Right renal pelvis (tissue), 4 donors: ENCODE data around the gene CUBN. TPM values are rescaled to one million over a fixed set of nuclear protein-coding genes. Genes with fewer than 3 reads are reported as not detected.
"Not testable (repeated sequence)": the region's sequence is repeated elsewhere in the genome, so short reads cannot be mapped to it uniquely, and the experiment has no call there.

ENCODE experiments used
- DNase-seq, 4 donors: peaks; one replicate each; pipeline ENCODE4 v3.0.0-alpha.2; 2013; ENCODE audit warnings: low read depth in 4 of 4, low spot score in 3 of 4, missing footprints in 1 of 4
- polyA plus RNA-seq, 4 donors: library from polyadenylated mRNA; unstranded; fragments of 120-200 nt; gene quantifications; one replicate each; pipeline ENCODE4 v1.2.1, GENCODE V29; 2013; ENCODE audit not compliant: insufficient read length in 4 of 4

CUBN gene
- polyA plus RNA-seq, 4 donors: 165 to 260 (median 180) TPM

GRCh38 chr10:17141504-17142229, 12.1 kb upstream of the CUBN start:
- no peak for DNase-seq

GRCh38 chr10:17140386-17140761, 10.8 kb upstream of the CUBN start:
- DNase-seq: no peak

- no peak for DNase-seq
Observed at GRCh38 chr10:17138460-17139042, 8.9 kb upstream of the CUBN start.

GRCh38 chr10:17134737-17135260, 5.2 kb upstream of the CUBN start:
- DNase-seq: no peak

GRCh38 chr10:17134282-17134681, 4.7 kb upstream of the CUBN start:
- no peak for DNase-seq

GRCh38 chr10:17128261-17128660, 1.4 kb downstream of the CUBN start:
- DNase-seq: no peak

GRCh38 chr10:17126327-17126726, 3.3 kb downstream of the CUBN start:
- no peak for DNase-seq

GRCh38 chr10:17125206-17125893, 4.3 kb downstream of the CUBN start:
- no peak for DNase-seq

- DNase-seq: no peak
Observed at GRCh38 chr10:17123961-17124360, 5.7 kb downstream of the CUBN start.

- no peak for DNase-seq
Observed at GRCh38 chr10:17122726-17123661, 6.6 kb downstream of the CUBN start.

- DNase-seq: no peak
Observed at GRCh38 chr10:17122052-17122451, 7.6 kb downstream of the CUBN start.

- DNase-seq: no peak
Observed at GRCh38 chr10:17120694-17121093, 8.9 kb downstream of the CUBN start.

GRCh38 chr10:17119845-17120244, 9.8 kb downstream of the CUBN start:
- no peak for DNase-seq

GRCh38 chr10:17116193-17116592, 13.4 kb downstream of the CUBN start:
- DNase-seq: no peak

GRCh38 chr10:17115683-17116082, 13.9 kb downstream of the CUBN start:
- no peak for DNase-seq

- not testable (repeated sequence) for DNase-seq
Observed at GRCh38 chr10:17114878-17115444, 14.7 kb downstream of the CUBN start.

GRCh38 chr10:17113889-17114540, 15.6 kb downstream of the CUBN start:
- no peak for DNase-seq

GRCh38 chr10:17113346-17113745, 16.3 kb downstream of the CUBN start:
- DNase-seq: no peak

- DNase-seq: no peak
Observed at GRCh38 chr10:17112566-17112965, 17.0 kb downstream of the CUBN start.
